Keratinocyte (primary cell): ENCODE results near the gene QSOX1. TPM values are rescaled to one million over a fixed set of nuclear protein-coding genes. Genes with fewer than 3 reads are reported as not detected.

ENCODE experiments used
- DNase-seq: peaks from one replicate; pipeline ENCODE4 v3.0.0-alpha.2; 2011; ENCODE audit warnings: low read depth, missing footprints, low spot score
- FAIRE-seq: peaks from 2 replicates; lab custom pipeline; 2011; peaks lifted over from hg19 to GRCh38; lab: Jason Lieb, UNC
- H2AFZ ChIP-seq: 2 replicates; pipeline ENCODE4 v1.6.0; 2012; ENCODE audit warnings: low read length, control low read depth, inconsistent platforms; ENCODE audit not compliant: control insufficient read depth
- H3K27ac ChIP-seq: 2 replicates; pipeline ENCODE4 v1.5.1; 2011; ENCODE audit warnings: low read length; ENCODE audit not compliant: control insufficient read depth, insufficient read depth
- H3K27me3 ChIP-seq: 3 replicates; pipeline ENCODE4 v1.6.0; 2011; ENCODE audit warnings: low read length; ENCODE audit not compliant: control insufficient read depth, insufficient read depth; ENCODE audit errors: extremely low read depth
- H3K36me3 ChIP-seq, 2 experiments: 2 replicates in 1 of 2; 3 replicates in 1 of 2; pipeline ENCODE4 v1.5.1; 2011; ENCODE audit warnings: low read length in 2 of 2, mild to moderate bottlenecking in 1 of 2; ENCODE audit not compliant: control insufficient read depth in 2 of 2, insufficient read depth in 2 of 2; ENCODE audit errors: extremely low read depth in 1 of 2
- H3K4me1 ChIP-seq: 3 replicates; pipeline ENCODE4 v1.5.1; 2011; ENCODE audit warnings: low read length; ENCODE audit not compliant: control insufficient read depth, insufficient read depth; ENCODE audit errors: extremely low read depth
- H3K4me2 ChIP-seq: 3 replicates; pipeline ENCODE4 v1.6.0; 2011; ENCODE audit warnings: low read depth, low read length; ENCODE audit not compliant: control insufficient read depth, insufficient read depth; ENCODE audit errors: extremely low read depth
- H3K4me3 ChIP-seq, 3 experiments: fragments of 200-600 bp in 1 of 3; sonication (generic) in 1 of 3; 2 replicates in 2 of 3; 3 replicates in 1 of 3; pipeline ENCODE4 v1.5.1; 2011 to 2016; ENCODE audit warnings: low read length in 3 of 3, mild to moderate bottlenecking in 3 of 3, control low read depth in 2 of 3, inconsistent platforms in 1 of 3, low read depth in 1 of 3, mixed read lengths in 1 of 3, mixed run types in 1 of 3, moderate library complexity in 1 of 3; ENCODE audit not compliant: control insufficient read depth in 2 of 3, insufficient read depth in 2 of 3; ENCODE audit errors: extremely low read depth in 1 of 3
- H3K79me2 ChIP-seq: 2 replicates; pipeline ENCODE4 v1.6.0; 2012; ENCODE audit warnings: low read length; ENCODE audit not compliant: control insufficient read depth, insufficient read depth
- H3K9ac ChIP-seq: 3 replicates; pipeline ENCODE4 v1.6.0; 2011; ENCODE audit warnings: low read length; ENCODE audit not compliant: control insufficient read depth, insufficient read depth; ENCODE audit errors: extremely low read depth
- H3K9me1 ChIP-seq: 3 replicates; pipeline ENCODE4 v1.6.0; 2011; ENCODE audit warnings: low read length; ENCODE audit not compliant: control insufficient read depth, insufficient read depth; ENCODE audit errors: extremely low read depth
- H3K9me3 ChIP-seq: 2 replicates; pipeline ENCODE4 v1.5.1; 2012; ENCODE audit warnings: low read depth, low read length; ENCODE audit not compliant: control insufficient read depth
- H4K20me1 ChIP-seq: 3 replicates; pipeline ENCODE4 v1.6.0; 2011; ENCODE audit warnings: low read length; ENCODE audit not compliant: control insufficient read depth, insufficient read depth; ENCODE audit errors: extremely low read depth
- EZH2 ChIP-seq: IDR thresholded peaks from one replicate; pipeline ENCODE4 v1.6.1; 2012; ENCODE audit warnings: inconsistent platforms, mild to moderate bottlenecking, low read length, moderate library complexity
- dilution Hi-C: fragments of 300-500 bp; cut with MboI; formaldehyde crosslinking; loops from one replicate; pipeline ENCODE4 v1.7.0; 2020; ENCODE audit warnings: low sequenced_read_pairs; ENCODE audit not compliant: extremely low pct_ligation_motif_present
- polyA plus RNA-seq, 5 experiments: library from polyadenylated mRNA; depleted of rRNA in 3 of 5; stranded (reverse) in 3 of 5; stranded (forward) in 1 of 5; unstranded in 1 of 5; fragments of >200 nt; gene quantifications; 1 replicate in 1 of 5; 2 replicates in 3 of 5; 3 replicates in 1 of 5; pipeline versions ENCODE4 v1.2.1 to v1.2.3, GENCODE V29; 2011 to 2012; ENCODE audit warnings: missing spikeins in 2 of 5, low read depth in 1 of 5, low replicate concordance in 1 of 5
- TF ChIP-seq, protein P1 (sequence below), 3 experiments: IDR thresholded peaks in 1 of 3; conservative IDR thresholded peaks in 1 of 3; optimal IDR thresholded peaks in 1 of 3; 2 replicates in 2 of 3; 3 replicates in 1 of 3; pipeline versions ENCODE3 to v1.5.1; 2011; ENCODE audit warnings: low read length in 3 of 3, mild to moderate bottlenecking in 3 of 3, moderate library complexity in 2 of 3, control low read depth in 1 of 3, inconsistent platforms in 1 of 3; ENCODE audit not compliant: insufficient read depth in 2 of 3; ENCODE audit errors: extremely low read depth in 1 of 3

QSOX1 gene
- polyA plus RNA-seq, 1 donor (not counting 4 experiments of a cell fraction or from before 2014, with no cell fraction given), result 57.6 TPM

DNA sequence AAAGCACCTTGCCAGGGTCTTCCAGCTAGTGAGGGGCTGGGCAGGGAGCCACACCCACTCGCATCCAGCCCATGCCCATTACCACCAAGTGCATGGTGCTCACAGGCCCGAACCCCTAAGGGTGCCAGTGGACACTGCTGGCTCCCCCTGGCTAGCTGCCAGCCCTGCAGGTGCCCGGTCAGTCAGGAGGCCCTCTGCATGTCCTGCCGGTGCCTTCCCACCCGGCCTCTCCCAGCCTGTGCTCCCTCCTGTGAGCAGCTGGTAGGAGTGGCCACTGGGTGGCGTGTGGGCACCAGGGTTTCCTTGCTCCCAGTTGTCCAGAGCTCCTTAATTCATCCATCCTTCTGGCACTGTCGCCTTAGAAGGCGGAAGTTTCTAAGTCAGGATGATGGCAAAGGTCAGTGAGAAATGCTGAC is 33.4 kb downstream of the QSOX1 start:
- TF ChIP-seq, protein P1, sequence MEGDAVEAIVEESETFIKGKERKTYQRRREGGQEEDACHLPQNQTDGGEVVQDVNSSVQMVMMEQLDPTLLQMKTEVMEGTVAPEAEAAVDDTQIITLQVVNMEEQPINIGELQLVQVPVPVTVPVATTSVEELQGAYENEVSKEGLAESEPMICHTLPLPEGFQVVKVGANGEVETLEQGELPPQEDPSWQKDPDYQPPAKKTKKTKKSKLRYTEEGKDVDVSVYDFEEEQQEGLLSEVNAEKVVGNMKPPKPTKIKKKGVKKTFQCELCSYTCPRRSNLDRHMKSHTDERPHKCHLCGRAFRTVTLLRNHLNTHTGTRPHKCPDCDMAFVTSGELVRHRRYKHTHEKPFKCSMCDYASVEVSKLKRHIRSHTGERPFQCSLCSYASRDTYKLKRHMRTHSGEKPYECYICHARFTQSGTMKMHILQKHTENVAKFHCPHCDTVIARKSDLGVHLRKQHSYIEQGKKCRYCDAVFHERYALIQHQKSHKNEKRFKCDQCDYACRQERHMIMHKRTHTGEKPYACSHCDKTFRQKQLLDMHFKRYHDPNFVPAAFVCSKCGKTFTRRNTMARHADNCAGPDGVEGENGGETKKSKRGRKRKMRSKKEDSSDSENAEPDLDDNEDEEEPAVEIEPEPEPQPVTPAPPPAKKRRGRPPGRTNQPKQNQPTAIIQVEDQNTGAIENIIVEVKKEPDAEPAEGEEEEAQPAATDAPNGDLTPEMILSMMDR (optimal IDR thresholded peaks at IDR 0.05 in 1 of 3, IDR thresholded peaks at IDR 0.05 in 1 of 3, conservative IDR thresholded peaks at IDR 0.05 in 1 of 3; ENCODE audit: extremely low read depth in 1 of 3, insufficient read depth in 2 of 3, low read length in 3 of 3), result peak; percentile 62 to 87 (median 74)
- no peak for TF ChIP-seq EZH2
- no peak for DNase-seq

DNA sequence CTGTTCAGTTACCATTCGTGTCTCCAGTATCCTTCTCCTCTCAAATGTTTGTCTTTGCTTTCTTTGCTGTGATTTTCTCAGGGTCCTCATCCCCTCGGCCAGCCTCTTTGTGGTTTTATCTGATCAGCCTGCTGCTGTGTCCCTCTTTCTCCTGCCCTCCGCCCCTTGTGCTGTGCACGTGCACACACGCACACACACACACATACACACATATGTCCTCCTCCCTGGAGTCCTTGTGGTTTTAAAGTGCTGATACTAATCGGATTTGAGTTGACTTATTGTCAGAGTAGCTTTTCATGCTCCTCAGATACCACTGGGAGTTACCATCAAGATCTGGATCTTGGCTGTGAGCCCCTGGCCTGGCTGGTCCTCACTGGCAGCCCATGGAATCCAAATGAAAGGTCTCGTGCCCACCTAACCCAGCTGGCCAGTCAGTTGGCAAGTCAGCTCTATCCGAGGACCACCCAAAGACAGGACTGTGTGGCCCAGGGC is 34.1 kb downstream of the QSOX1 start:
- Histone ChIP-seq H3K27ac (no peak overlapping the region), H3K27me3 (no peaks in the 10 kb centered on the region), H3K4me2 (no peak overlapping the region), H3K4me3 (no peak overlapping the region), H3K9ac (no peak overlapping the region), H3K79me2 (no peaks in the 10 kb centered on the region), H4K20me1 (no peaks in the 10 kb centered on the region), H3K4me1 (no peaks in the 10 kb centered on the region), H3K9me1 (no peaks in the 10 kb centered on the region), H3K9me3 (no peaks in the 10 kb centered on the region), H3K36me3 (peaks cover 39 to 47% of the 10 kb centered on the region in 2 experiments), H2AFZ (no peak overlapping the region)
- dilution Hi-C loops, result no loop called here
- DNase-seq (no peak), FAIRE-seq (no peak)
- TF ChIP-seq, protein P1 (optimal IDR thresholded peaks at IDR 0.05 in 1 of 3, IDR thresholded peaks at IDR 0.05 in 1 of 3, conservative IDR thresholded peaks at IDR 0.05 in 1 of 3; ENCODE audit: extremely low read depth in 1 of 3, insufficient read depth in 2 of 3, low read length in 3 of 3), result no peak
- no peak for TF ChIP-seq EZH2

More for the DNA sequence above, 33.4 kb downstream of the QSOX1 start:
- Histone ChIP-seq H3K27ac (no peak overlapping the region), H3K27me3 (no peaks in the 10 kb centered on the region), H3K9ac (no peak overlapping the region), H2AFZ (no peak overlapping the region), H3K9me3 (no peaks in the 10 kb centered on the region), H3K9me1 (no peaks in the 10 kb centered on the region), H3K4me2 (no peak overlapping the region), H3K4me1 (no peaks in the 10 kb centered on the region), H4K20me1 (no peaks in the 10 kb centered on the region), H3K36me3 (peaks cover 41 to 51% of the 10 kb centered on the region in 2 experiments), H3K79me2 (no peaks in the 10 kb centered on the region), H3K4me3 (no peak overlapping the region)
- dilution Hi-C loops, result no loop called here
- no peak for FAIRE-seq
